Sigmoid colon (tissue), 4 donors: ENCODE results near the gene LMO2.

Experiments
- EP300 ChIP-seq, 4 donors: sonication (generic); formaldehyde crosslinking; IDR thresholded peaks; one replicate each; pipeline ENCODE4 v1.6.1; 2017; ENCODE audit warnings: antibody characterized with exemption in 4 of 4
- POLR2A ChIP-seq, 2 donors: fragments of 450-650 bp; IDR thresholded peaks; one replicate each; pipeline ENCODE4 v1.6.1; 2016; ENCODE audit warnings: antibody characterized with exemption in 2 of 2, mild to moderate bottlenecking in 2 of 2, moderate library complexity in 2 of 2
- POLR2AphosphoS5 ChIP-seq, 4 donors: sonication (generic); formaldehyde crosslinking; IDR thresholded peaks; one replicate each; pipeline ENCODE4 v1.6.1; 2017; ENCODE audit warnings: antibody characterized with exemption in 4 of 4
- TF ChIP-seq, protein P1 (sequence below), 4 experiments: fragments of 450-650 bp in 3 of 4; fragments of 200-600 bp in 1 of 4; IDR thresholded peaks; one replicate each; pipeline ENCODE4 v1.5.1; 2016 to 2019; ENCODE audit warnings: antibody characterized with exemption in 4 of 4, mild to moderate bottlenecking in 3 of 4, moderate library complexity in 2 of 4

DNA sequence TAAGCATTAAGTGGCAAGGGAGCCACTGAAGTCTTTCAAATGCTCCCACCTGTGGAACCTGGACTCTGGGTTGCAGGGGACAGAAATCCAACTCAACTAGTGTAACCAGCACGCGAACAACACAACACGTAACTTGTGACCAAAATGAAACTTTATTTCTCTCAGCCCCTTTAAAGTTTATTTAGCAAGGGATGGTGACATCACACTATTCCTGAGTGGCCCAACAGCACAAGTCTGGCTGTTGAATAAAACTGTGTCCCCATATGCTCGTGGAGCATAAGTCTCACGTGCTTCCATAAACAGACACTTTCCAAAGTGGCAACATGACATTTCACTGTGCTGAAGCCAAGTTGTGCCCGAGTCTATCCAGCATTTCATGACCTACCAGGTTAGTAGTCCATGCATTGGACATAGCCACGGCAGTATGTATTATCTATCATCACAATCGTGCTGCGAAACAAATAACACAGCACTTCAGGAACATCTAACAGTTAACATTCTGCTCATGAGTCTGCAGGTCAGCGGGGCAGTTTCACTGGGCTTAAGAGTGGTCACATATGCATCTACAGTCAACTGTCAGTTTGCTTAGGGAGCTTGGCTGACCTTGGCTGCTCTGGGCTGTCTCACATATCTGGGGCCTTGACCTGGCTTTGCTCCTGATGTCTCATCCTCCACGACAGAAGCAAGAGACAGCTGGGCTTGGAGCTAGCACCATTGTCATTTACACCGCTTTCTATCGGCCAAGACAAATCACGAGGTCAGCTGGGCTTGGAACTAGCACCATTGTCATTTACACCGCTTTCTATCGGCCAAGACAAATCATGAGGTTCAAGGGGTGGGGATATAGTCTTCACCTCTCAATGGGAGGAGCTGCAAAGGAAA, 35.0 kb upstream of the LMO2 start:
- TF ChIP-seq EP300 (IDR thresholded peaks at IDR 0.05), result no peak
- TF ChIP-seq POLR2A (IDR thresholded peaks at IDR 0.05), result no peak
- TF ChIP-seq, protein P1, sequence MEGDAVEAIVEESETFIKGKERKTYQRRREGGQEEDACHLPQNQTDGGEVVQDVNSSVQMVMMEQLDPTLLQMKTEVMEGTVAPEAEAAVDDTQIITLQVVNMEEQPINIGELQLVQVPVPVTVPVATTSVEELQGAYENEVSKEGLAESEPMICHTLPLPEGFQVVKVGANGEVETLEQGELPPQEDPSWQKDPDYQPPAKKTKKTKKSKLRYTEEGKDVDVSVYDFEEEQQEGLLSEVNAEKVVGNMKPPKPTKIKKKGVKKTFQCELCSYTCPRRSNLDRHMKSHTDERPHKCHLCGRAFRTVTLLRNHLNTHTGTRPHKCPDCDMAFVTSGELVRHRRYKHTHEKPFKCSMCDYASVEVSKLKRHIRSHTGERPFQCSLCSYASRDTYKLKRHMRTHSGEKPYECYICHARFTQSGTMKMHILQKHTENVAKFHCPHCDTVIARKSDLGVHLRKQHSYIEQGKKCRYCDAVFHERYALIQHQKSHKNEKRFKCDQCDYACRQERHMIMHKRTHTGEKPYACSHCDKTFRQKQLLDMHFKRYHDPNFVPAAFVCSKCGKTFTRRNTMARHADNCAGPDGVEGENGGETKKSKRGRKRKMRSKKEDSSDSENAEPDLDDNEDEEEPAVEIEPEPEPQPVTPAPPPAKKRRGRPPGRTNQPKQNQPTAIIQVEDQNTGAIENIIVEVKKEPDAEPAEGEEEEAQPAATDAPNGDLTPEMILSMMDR (IDR thresholded peaks at IDR 0.05), result no peak
- TF ChIP-seq POLR2AphosphoS5 (IDR thresholded peaks at IDR 0.05), result no peak
